Activated CD8-positive, alpha-beta memory T cell treated with anti-CD3 and anti-CD28 coated beads for 36 hours (primary cell): ENCODE data around the gene NPPB. TPM values are rescaled to one million over a fixed set of nuclear protein-coding genes. Genes with fewer than 3 reads are reported as not detected.
"Not testable (repeated sequence)": the region's sequence is repeated elsewhere in the genome, so short reads cannot be mapped to it uniquely, and the experiment has no call there.

ENCODE experiments used
- CTCF ChIA-PET: fragments of 350-600 bp; sonication (Branson Sonifier 250); formaldehyde crosslinking; loops from one replicate; lab custom pipeline; 2021; ENCODE audit warnings: antibody characterized with exemption; lab: Charles Lee
- POLR2A ChIA-PET: fragments of 350-600 bp; sonication (Branson Sonifier 250); formaldehyde crosslinking; loops from one replicate; lab custom pipeline; 2021; ENCODE audit warnings: antibody characterized with exemption; lab: Charles Lee
- total RNA-seq, 2 experiments: library from RNA; stranded (reverse); gene quantifications; one replicate each; pipeline ENCODE4 v1.2.3, GENCODE V29; 2021

NPPB gene
- total RNA-seq, result not detected

GRCh38 chr1:11858613-11858967 lies at the start of gene NPPB:
TSS of gene NPPB (minus strand) at chr1:11858945. CDS start at chr1:11858833, 112 bp downstream.
- ChIA-PET CTCF (no interaction called here), POLR2A (interaction anchor here (0.6 kb wide), 1 partner anchor 51 kb away, joined by 3 read pairs; no protein-coding TSS in a partner anchor)

GRCh38 chr1:11908095-11908675 lies 49.4 kb upstream of the NPPB start:
- CTCF ChIA-PET, result interaction anchor here (0.7 to 3.2 kb wide), 9 partner anchors 18 to 810 kb away, joined by 3 to 14 read pairs (median 4); partner anchors contain the start of genes KIAA2013, MFN2 and MIIP

DNA sequence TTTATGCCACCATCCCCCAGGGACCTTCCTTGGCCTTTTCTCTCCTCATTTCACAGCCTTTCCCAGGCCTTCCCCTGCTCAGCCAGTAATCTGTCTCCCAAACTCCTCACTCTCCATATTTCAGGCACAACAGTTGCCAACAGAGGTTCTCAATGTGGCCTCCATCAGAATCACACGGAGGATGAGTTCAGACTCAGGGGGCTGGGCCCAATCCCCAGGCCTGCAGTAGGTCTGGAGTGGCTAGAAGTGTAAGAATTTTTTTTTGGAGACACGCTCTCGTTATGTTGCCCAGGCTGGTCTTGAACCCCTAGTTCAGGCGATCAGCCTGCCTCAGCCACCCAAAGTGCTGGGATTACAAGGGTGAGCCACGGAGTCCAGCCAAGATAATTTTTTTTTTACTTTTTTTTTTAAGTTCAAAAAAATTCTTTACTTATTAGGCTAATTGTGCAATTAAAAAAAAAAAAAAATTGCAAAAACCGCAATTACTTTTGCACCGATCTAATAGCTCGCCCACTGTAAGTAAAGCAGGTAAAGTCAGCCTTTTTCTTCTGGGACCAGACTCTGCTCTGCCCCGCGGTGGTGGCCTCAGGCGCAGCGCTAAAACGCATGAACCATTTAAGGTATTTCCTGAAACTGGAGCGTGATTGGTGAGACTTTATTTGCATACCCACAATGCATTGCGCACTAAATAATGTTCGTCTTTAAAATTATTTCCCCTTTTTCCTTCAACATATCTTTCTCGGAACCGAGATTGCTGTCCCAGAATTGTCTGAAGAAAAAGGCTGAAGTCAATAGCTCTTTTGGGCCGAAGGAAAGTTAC lies 48.7 kb upstream of the NPPB start:
- ChIA-PET CTCF (interaction anchor here (0.7 to 3.2 kb wide), 9 partner anchors 18 to 809 kb away, joined by 3 to 14 read pairs (median 4); partner anchors contain the start of genes KIAA2013, MFN2 and MIIP), POLR2A (interaction anchor here (0.6 to 3.9 kb wide), 36 partner anchors 8 to 710 kb away, joined by 3 to 47 read pairs (median 4); partner anchors contain the start of genes CLCN6, DHRS3, DISP3 and KIAA2013)

More at GRCh38 chr1:11908095-11908675, 49.4 kb upstream of the NPPB start:
- POLR2A ChIA-PET, result interaction anchor here (0.5 to 3.9 kb wide), 40 partner anchors 9 to 809 kb away, joined by 3 to 47 read pairs (median 4); partner anchors contain the start of genes CLCN6, DHRS3, DISP3 and KIAA2013

DNA sequence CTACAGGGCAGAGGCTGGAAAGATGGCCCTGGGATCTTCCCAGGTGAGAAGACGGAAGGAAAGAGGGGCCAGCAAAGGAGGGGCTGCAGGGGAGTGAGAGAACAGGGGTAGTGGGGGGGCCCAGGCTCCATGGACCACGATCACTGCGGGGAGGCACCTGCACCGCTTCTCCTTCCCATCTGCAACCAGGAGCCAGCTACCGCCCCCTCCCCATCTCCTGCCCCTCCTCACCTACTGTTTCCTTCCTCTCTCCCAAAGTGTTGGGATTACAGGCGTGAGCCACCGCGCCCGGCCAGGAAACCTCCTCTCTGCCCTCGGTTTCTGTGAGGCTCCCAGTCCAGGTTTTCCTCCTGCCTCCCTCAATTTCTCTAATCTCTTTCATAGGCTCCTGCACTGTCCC lies 48.1 kb upstream of the NPPB start:
- POLR2A ChIA-PET, result no interaction called here

DNA sequence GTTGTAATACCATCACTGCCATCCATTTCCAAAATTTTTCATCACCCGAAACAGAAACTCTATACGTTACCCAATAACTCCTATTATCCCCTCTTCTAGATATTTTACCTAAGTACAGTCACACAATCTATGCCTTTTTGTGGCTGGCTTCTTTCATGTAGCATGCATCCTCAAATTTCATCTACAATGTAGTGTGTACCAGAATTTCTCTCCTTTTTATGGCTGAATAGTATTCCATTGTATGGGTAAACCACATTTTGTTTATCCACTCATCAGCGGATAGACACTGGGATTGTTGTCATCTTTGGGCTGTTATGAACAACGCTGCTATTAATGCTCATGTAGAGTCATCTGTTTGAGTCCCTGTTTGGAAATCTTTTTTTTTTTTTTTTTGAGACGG lies 46.2 kb upstream of the NPPB start:
- CTCF ChIA-PET, result interaction anchor here (0.7 kb wide), 2 partner anchors 62 to 1677 kb away, joined by 3 to 4 read pairs; no protein-coding TSS in a partner anchor
- POLR2A ChIA-PET, result no interaction called here

More for the DNA sequence above, 48.1 kb upstream of the NPPB start:
- CTCF ChIA-PET, result no interaction called here

- POLR2A ChIA-PET, result not testable (repeated sequence)
- CTCF ChIA-PET, result interaction anchor here (0.6 kb wide), 1 partner anchor 19 kb away, joined by 3 read pairs; no protein-coding TSS in a partner anchor
Observed at GRCh38 chr1:11904156-11904555, 45.4 kb upstream of the NPPB start.

DNA sequence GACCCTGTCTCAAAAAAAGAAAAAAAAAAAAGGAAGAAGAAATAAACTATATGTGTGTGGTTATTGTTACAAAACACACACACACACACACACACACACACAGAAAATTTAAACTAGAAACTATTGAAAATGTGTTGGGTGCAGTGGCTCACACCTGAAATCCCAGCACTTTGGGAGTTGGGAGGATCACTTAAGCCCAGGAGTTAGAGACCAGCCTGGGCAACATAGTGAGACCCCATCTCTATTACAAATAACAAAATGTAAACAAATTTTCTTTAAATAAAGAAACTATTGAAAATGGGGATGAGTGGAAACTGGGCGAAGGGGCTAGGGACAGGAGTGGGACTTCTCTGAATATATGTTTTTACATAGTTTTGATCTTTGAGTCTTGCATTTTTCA lies 44.5 kb upstream of the NPPB start:
- CTCF ChIA-PET, result no interaction called here
- POLR2A ChIA-PET, result no interaction called here

DNA sequence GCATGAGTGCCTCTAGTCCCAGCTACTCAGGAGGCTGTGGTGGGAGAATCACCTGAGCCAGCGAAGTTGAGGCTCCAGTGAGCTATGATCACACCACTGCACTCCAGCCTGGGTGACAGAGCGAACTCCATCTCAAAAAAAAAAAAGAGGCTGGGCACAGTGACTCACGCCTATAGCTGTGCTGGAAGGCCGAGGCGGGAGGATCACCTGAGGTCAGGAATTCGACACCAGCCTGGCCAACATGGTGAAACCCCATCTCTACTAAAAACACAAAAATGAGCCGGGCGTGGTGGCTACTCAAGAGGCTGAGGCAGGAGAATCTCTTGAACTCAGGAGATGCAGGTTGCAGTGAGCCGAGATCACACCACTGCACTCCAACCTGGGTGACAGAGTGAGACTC lies 42.7 kb upstream of the NPPB start:
- CTCF ChIA-PET, result not testable (repeated sequence)
- POLR2A ChIA-PET, result interaction anchor here (0.6 kb wide), 1 partner anchor 49 kb away, joined by 4 read pairs; no protein-coding TSS in a partner anchor

GRCh38 chr1:11898831-11899467 lies 40.2 kb upstream of the NPPB start:
- POLR2A ChIA-PET, result interaction anchor here (0.5 to 1.6 kb wide), 2 partner anchors 9 to 216 kb away, joined by 7 to 9 read pairs; no protein-coding TSS in a partner anchor
- CTCF ChIA-PET, result interaction anchor here (1.4 kb wide), 1 partner anchor 60 kb away, joined by 4 read pairs; no protein-coding TSS in a partner anchor

GRCh38 chr1:11898086-11898785 lies 39.5 kb upstream of the NPPB start:
- ChIA-PET POLR2A (interaction anchor here (1.6 kb wide), 1 partner anchor 10 kb away, joined by 7 read pairs; no protein-coding TSS in a partner anchor), CTCF (interaction anchor here (1.4 kb wide), 1 partner anchor 60 kb away, joined by 4 read pairs; no protein-coding TSS in a partner anchor)

- POLR2A ChIA-PET, result not testable (repeated sequence)
- CTCF ChIA-PET, result interaction anchor here (0.7 kb wide), 1 partner anchor 31 kb away, joined by 4 read pairs; no protein-coding TSS in a partner anchor
Observed at GRCh38 chr1:11894501-11894900, 35.8 kb upstream of the NPPB start.

DNA sequence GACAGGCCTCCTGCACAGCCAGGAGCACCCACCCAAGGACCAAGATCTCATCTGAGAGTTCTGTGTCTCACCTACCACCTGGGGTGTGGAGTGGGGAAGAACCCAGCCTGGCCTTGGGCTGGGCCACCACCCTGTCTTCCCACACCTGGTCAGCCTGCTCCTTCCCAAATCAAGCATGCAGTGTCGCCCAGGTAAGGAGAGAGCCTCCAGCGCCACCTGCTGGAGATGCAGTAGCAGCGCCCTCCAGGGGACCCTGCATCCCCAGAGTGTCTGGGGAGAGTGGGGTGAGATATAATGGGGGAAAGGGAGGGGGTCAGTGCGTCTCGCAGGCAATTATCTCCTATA lies 35.1 kb upstream of the NPPB start:
- ChIA-PET CTCF (interaction anchor here (0.7 to 1.0 kb wide), 2 partner anchors 31 to 56 kb away, joined by 4 to 6 read pairs; no protein-coding TSS in a partner anchor), POLR2A (no interaction called here)

- CTCF ChIA-PET, result interaction anchor here (0.8 kb wide), 1 partner anchor 54 kb away, joined by 3 read pairs; no protein-coding TSS in a partner anchor
- POLR2A ChIA-PET, result no interaction called here
Observed at GRCh38 chr1:11891433-11892186, 32.9 kb upstream of the NPPB start.

GRCh38 chr1:11888877-11889208 lies 30.1 kb upstream of the NPPB start:
- ChIA-PET CTCF (no interaction called here), POLR2A (no interaction called here)

DNA sequence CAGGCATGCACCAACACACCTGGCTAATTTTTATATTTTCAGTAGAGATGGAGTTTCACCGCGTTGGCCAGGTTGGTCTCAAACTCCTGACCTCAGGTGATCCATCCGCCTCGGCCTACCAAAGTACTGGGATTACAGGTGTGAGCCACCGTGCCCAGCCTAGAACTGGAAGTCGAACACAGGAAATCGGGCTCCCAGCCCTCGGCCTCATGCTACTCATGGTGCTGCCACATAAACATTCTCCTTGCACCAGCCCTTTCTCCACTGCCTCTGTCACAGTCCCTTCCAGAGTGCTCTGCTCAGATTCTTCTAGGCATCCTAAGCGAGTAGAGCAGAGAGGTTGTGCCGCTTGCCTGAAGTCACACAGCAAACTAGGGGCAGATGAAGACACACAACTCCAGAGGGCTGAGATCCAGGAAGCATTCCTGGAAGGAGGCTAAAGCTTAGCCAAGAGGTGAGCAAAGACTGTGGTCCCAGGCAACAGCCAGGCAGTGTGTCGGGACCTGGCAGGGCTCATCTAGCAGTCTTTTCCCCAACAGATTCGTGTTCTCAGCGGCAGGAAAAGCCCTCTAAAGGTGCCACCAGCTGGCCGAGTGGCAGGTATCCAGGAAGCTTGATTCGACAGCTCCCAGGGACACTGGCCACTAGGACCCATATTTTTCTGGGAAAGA lies 29.6 kb upstream of the NPPB start:
- ChIA-PET CTCF (interaction anchor here (1.0 kb wide), 1 partner anchor 50 kb away, joined by 3 read pairs; no protein-coding TSS in a partner anchor), POLR2A (no interaction called here)

GRCh38 chr1:11887666-11888007 lies 28.9 kb upstream of the NPPB start:
- POLR2A ChIA-PET, result interaction anchor here (0.6 kb wide), 1 partner anchor 1898 kb away, joined by 3 read pairs; no protein-coding TSS in a partner anchor
- CTCF ChIA-PET, result interaction anchor here (1.0 kb wide), 1 partner anchor 49 kb away, joined by 3 read pairs; no protein-coding TSS in a partner anchor
